Right forelimb (tissue), 1 donor: ENCODE measurements around the gene FMNL2.
A peak's percentile ranks its signal among the peaks of the same experiment; 100 is the strongest.

Experiments used
- DNase-seq: peaks from one replicate; pipeline ENCODE4 v3.0.0-alpha.2; 2018

FMNL2 gene

DNA sequence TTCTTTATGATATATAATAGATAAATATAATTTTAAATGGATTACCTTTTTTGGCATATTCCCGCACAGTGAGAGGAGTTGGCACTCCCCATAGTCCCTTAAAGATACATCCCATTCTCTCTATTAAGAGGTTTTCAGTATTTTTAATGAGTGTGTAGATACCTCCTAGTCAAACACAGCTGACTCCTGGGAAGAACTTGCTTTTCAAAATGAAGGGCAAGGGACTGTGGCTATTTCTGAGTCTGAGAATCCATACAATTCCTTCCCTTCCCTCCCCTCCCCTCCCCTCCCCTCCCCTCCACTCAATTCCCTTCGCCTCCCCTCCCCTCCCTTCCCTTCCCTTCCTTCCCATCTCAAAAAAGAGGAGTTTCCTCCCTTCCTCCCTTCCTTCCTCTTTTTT is 288.8 kb downstream of the FMNL2 start:
- no peak for DNase-seq

DNA sequence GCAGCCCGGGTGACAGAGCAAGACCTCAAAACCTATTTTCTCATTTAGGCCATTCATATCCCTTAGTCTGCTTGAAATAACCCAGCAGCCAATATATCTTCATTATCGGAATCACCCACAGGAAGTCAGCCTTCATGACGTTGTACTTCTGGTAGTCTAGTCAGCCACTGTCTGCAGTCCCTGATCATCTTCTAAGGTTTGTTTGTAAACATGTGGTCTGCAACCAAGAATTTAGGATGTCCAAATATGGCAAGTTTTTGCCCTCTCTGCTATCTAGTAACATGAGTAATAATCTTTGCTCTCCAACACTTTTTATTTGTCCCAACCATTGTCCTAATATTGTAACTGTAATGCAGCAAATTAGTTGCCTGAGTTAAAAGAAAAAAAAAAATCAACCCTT is 289.8 kb downstream of the FMNL2 start:
- DNase-seq = no peak

DNA sequence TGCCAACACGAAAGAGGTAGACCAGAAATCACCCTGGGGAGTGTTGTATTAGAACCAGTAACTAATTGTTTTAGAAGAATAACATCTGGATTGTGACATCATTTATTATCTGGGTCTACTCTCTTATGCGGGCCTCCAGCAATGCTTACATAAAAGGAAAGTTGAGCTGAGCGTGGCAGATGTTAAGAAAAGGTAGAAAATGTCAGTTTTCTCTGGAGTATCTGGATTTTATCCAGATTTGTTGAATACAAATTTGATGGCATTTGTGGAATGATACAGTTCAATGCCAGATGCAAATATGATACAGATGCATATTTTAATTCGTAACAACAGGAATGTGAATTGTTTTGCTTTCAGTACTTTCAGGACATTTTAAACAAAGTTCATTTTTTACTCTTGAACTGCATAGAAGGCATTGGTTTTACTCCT is 292.0 kb downstream of the FMNL2 start:
- DNase-seq = no peak

DNA sequence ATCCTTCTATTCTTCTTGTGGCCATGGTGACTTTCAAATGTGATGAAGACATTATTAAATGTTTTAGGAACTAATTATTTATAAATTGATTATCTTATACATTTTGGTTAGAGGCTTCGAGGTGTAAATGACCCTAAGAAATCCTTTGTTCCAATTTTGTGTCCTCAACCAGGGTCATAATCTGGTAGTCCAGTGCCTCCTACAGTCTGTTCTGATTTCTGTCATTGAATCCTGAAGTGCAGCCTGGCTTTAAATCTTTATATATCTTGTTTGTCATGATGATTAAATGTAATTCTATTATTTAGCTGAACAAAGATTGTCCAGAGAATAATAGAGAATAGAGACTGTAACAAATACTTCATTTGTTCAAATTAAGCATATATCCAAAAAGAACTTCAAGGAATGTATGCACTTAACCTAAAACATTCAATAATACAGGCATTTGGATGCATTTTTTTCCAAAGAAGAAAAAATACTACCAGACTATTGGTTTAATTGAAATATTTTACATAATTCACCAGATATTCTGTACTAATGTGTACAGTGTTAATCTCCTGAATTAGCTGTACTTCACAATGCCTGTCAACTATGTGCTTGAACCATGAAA is 292.5 kb downstream of the FMNL2 start:
- no peak for DNase-seq

DNA sequence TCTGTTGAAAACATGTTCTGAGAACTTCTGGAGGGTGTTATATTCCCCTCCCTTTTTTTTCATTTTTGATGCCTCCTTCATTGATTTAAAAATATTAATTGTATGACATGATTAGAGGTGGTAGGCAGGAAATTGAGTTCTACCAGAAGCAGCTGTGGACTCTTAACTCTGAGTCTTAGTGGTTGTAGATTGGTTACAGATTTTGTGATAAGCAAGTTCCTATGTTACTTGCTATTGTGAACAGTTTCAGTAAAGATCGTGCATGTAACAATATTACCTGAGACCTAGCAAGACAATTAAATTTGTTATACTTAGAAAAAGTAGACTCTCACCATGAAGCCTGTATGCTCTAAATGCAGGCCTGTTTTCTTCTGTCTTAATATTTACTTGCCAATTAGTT is 294.2 kb downstream of the FMNL2 start:
- DNase-seq = no peak

DNA sequence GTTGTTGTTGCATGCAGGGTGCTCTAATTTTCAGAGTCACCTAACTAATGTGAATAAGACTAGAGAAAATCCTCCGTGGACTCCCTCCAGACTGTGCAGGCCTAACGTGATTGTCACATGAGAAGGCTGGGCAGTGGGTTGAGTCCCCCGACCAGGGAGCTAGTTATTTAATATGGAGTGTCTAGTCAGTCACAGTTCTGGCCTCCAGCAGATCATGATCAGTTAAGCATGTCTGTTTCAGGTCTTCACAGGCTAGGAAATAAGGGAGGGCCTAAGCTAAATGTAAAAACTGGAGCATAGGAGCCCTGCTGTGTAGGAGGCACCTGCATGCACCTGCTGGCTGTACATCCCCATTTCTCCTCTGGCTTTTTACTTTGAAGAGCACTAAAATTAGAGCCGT is 295.5 kb downstream of the FMNL2 start:
- no peak for DNase-seq

DNA sequence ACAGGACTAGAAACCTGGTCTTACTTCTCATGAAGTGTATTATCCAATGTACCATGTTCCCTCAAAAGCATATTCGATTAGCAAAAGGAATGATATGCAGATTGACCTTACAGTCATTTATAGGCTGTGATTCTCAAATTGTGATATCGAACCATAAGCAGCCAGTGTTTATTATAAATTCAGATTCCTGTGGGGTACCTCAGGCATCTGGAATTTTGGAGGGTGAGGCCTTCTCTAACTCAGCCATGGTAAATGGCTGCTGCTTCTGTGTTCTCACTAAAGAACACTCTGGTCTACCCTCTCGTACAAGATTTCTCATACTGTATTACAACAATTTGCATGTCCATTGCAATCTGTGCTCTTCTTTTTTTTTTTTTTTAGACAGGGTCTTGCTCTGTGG is 297.8 kb downstream of the FMNL2 start:
- DNase-seq = no peak

DNA sequence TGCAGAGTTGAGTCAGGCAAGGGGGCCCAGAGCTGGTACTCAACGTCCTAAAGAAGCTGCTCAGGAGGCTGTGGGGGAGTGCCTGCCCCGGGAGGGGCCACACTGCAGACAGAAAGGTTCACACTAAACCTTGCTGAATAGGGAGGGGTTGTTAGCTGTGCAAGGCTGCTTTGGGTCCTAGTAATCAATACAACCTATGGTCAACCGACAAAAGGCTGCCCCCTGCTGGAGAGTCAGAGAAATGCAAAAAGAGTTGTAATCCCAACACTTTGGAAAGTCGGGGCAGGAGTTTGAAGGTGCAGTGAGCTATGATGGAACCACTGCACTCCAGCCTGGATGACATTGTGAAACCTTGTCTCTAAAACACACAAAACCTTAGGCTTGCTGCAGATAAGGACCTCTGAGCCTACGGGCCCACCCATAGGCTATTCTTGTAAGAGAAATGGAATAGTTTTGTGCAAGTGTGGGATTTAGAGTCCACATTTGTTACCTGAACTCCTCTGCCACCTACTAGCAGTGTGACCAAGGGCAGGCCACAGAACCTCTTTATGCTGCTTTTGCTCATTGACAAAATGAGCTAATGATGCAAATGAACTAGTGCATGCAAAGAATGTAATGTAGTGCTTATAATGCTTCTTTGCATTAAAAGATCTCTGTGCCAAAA is 300.8 kb downstream of the FMNL2 start:
- DNase-seq = peak; percentile 67

DNA sequence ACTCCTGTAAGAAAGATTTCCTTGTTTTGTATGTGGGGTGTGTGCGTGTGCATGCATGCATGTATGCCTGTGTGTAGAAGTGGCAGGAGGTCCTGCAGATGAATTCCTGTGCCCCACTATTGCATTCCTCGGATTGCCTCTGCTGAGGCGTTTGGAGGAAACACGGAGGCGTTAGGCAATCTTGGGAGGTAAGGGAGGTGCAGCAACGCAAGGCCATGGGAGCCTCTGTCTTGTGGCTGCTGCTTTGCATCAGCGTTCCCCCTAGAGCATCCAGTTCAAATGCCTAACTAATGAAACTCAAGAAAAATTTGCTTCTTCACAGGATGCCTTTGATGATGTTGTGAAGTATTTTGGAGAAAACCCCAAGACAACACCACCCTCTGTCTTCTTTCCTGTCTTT is 302.3 kb downstream of the FMNL2 start:
- no peak for DNase-seq

DNA sequence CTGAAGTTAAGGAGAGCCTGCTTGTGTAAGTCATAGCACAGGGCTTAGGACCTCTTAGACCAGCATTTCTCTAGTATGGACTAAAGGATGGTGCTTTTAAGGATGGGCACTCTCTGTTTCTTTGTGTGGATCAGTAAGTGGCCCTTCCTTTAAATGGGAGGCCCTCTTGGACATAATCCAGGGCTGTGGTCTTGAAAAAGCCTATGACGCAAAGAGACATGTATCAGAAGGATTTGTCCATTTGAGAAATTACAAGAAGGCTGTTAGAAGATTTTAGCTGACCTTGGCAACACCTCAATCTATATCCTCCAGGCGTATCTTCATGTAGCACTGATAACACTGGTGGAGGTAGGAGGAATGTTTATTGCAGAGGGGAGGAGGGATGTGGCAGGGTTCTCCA is 303.1 kb downstream of the FMNL2 start:
- no peak for DNase-seq

DNA sequence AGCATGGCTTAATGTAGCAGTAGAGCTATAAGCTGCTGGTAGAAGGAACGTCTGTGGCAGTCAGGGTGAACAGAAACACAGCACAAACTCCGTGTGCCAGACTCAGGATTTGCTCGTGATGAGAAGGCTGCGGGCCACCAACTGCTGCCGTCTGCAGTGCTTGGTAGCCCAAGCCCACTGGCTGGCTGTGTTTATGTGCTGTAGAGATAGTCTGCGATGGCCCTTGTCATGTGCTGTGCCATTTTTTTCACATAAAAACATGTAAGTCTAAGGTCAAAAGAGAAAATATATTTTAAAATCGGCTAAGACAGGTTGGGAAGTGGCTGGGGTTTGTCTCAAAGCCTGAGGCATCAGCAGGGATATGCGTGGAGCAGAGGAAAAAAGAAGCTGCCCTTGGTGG is 303.6 kb downstream of the FMNL2 start:
- no peak for DNase-seq

DNA sequence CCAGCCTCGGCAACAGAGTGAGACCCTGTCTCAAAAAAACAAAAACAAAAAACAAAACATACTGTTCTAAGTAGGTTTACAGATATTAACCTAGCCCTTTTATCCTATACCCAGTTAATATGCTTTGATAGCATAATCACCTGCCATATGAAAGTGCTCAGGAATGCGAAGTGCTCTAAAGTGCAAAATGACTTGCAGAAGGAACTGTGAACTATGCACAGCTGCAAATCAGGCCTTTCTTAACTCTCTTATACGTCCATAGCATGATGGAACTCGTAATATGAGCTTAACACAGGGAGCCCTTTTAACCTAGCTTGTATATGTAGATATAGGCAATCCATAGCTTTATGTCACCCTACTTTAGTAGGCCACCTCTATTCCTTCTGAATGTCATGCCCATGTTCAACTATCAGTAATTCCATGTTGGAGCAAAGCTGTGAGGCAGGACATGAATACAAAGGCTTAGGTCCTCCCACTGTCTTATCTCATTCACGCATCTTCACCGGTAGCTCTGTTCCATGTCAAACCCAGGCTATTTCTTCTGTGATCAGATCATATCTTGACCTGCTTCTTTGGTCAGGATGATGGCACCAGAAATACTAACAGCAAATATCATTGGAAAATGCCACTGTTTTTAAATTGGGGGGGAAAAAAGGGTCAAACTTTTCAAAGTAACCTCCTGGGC is 309.4 kb downstream of the FMNL2 start:
- DNase-seq = no peak

DNA sequence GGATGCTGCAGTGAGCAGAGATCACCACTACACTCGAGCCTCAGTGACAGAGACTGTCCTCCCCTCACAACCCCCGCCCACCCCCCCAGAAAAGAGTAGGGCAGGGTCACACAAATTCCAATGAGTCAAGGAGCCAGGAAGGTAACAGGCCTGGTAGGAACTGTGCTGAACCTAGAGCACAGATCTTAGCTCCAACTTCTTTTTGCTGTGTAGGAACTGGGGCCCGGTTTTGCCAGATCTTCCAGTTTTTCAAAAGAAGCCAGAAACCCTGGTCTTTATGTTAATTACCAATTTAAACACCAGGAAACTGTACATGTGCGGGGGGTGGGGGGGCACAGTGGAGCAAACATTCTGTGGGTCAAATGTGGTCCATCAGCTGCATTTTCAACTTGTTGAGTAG is 311.3 kb downstream of the FMNL2 start:
- DNase-seq = no peak

DNA sequence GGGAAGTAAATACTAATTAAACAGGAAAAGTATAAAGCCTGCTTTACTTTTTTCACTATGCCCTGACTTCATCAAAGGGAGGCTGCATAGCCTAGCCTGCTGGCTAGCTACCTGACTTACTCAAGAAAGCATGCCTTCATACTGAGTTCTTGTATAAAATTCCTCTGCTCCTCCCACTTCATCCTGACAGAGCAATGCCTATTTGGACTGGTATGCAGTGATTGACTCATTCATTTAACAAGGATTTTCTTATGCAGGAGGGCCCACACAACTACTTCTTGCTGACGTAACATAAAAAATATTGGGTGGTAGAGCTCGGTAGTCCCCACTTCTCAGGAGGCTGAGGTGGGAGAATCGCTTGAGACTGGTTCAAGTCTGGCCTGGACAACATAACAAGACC is 311.8 kb downstream of the FMNL2 start:
- no peak for DNase-seq

DNA sequence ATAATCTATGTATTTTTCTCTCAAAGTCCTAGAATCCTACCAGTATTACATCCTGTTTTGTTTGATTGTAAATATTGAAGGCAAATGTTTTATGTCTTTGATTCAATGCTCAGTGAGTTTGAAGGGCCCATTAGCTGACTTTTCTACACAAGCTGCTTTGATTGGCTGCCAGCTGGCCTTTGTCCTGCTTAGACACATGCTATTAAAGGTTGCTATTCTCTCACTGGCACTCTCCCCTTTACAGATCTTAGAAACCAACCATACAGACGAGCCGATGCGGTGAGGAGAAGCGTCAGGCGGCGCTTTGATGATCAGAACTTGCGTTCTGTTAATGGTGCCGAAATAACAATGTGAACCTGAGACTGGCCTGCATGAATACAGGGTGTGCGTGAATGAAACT is 312.6 kb downstream of the FMNL2 start:
- DNase-seq = no peak

DNA sequence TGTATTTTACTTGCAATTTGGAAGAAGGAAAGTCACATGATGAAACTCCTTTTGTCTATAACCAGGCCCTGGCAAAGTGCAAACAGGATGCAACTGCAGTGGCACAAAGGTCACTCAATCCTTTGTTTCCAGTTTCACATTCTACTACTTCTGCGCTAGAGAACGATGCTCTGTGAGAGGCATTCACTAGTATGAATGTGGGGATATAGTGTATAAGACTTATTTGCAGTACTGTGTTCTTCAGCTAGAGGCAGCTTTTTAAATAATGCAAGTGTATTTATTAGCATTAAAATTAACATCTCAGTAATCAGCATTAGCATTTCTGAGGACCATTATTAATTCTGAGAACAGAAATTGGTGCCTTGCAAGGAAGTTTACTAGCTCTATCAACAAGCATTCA is 313.4 kb downstream of the FMNL2 start:
- DNase-seq = no peak

DNA sequence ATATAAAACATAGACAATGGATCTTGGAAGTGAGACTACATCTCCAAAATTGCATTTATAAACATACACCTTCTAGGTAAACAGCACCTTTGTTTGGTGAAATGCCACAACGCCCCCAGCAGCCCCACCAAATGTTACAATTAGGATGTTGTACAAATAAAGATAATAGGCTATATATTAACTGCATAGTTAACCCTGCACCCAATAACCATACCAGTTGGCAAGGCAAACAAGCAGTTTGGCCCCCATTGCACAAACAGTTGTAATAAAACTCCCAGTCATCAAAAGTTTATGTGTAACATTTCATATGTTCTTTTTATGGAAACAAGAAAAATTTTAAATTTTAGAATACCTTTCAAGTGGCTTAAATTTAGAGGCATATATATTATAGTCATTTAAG is 315.0 kb downstream of the FMNL2 start:
- DNase-seq = no peak

DNA sequence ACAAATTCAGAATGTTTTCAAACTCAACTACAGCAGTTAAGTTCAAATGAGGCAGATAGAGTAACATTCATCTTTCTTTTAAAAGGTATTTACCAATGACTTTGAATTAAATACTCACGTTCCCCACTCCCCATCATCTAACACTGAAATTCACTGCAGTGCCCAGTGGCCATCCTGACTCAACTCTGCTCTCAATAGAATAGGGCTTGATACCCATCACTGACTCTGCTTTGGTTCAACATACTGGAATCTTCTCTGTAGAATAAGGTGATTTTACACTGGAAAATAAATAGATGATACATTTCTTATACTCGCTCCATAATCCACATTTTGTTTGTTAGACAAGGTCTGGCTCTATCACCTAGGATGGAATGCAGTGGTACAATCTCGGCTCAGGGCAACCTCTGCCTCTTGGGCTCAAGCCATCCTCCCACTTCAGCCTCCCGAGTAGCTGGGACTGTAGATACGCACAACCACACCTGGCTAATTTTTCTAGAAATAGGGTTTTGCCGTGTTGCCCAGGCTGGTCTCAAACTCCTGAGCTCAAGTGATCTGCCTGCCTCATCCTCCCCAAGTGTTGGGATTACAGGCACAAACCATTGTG is 315.9 kb downstream of the FMNL2 start:
- DNase-seq = no peak

DNA sequence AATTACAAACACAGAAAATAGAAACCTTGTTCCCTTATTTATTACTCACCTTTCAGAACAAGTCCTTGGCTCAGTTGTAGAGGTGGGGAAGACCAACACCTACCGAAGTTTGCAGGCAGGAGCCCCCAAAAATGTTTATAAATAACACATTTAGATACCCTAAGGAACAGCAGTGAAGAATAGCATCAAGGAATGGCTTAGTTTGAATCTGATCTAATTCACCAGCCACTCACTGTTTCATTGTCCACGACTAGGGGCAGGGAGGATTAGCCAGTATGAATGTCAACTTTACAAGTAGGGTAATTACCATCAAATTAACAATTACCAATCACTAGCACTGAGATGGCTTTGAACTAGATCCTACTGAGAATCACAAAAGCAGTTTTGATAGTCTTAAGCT is 316.9 kb downstream of the FMNL2 start:
- DNase-seq = no peak

DNA sequence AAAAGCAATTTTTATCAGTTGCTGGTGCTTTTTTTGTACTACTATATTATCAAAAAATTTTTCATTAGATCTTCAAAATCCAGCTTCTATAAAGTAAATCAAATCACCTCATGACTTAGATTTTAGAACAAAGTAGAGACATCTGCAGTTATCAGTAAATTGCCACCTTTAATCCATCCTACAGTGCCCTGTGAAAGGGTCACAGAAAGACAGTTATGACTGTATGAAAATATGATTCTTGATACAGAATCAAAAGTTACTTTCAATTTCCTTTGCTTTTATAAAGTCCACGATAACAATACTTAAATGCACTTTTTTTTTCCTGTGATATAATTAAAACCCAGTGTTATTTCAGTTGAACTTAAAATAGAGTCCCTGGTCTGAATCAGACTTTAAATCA is 320.9 kb downstream of the FMNL2 start:
- DNase-seq = no peak

DNA sequence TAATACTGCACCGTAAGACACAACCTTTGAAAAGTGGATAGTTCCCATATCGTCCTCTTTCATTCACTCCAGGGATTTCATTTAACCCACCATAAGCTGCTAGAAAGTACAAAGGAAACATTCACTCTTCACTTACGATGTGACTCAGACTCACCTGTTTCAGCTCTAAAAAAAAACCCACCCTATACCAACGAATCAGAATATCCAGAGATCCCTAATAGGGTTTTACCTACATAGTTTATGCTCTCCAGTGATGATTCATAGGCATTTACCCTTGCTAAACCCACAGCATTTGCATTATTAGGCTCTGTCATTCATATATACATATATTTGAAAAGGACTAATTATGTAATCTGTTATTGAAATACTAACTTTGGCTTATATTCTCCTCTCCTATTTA is 322.1 kb downstream of the FMNL2 start:
- DNase-seq = no peak

DNA sequence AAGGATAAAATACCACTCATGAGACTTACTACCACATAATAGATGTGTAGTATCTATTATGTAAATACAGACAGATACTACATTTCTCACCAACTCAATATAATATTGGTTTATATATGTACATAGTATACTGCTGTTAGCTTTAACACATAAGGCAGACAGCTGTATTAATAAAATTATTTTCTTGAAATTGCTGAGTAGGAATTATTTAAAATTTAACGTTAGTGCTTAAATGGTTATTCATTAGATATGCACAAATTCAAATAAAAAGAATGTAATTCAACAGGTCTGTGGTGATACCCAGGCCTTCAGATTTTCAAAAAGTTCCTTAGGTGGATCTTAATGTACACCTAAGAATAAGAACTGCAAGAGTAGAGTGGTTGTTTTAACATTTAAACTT is 323.2 kb downstream of the FMNL2 start:
- no peak for DNase-seq

DNA sequence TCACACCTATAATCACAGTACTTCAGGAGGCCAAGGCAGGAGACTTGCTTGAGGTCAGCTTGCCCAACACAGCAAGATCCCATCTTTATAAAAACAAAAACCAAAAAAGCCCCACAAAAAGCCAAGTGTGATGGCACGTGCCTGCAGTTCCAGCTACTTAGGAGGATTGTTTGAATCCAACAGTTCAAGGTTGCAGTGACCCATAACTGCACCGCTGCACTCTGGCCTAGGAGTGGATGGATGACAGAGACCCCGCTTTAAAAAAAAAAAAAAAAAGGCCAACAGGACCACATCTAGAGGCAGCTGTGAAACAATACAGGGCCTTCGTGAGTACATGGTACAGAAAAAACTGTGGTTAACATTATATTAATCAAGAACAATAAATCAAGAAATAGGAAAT is 326.1 kb downstream of the FMNL2 start:
- DNase-seq = no peak

DNA sequence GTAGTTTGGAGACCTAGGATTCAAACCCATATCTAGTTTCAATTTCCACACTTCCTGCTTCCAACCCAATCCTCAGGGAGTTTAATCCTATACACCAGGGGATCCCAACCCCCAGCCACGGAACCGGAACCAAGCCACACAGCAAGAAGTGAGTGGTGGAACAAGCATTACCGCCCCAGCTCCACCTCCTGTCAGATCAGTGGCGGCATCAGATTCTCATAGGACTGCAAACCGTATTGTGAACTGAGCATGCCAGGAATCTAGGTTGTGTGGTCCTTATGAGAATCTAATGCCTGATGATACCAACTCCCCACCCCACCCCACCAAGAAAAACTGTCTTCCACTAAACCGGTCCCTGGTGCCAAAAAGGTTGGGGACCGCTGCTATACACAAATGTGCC is 329.8 kb downstream of the FMNL2 start:
- DNase-seq = no peak
